Type B pancreatic cell (in vitro differentiated cells): ENCODE data around the gene COMMD3. TPM values are rescaled to one million over a fixed set of nuclear protein-coding genes. Genes with fewer than 3 reads are reported as not detected.
"Not testable (repeated sequence)": the region's sequence is repeated elsewhere in the genome, so short reads cannot be mapped to it uniquely, and the experiment has no call there.

ENCODE experiments used
- DNase-seq: peaks from one replicate; pipeline ENCODE4 v3.0.0; 2021; ENCODE audit warnings: mixed read lengths; ENCODE audit not compliant: unreplicated experiment; ENCODE audit errors: extremely low spot score
- H3K27ac Mint-ChIP-seq: 2 replicates; pipeline ENCODE4 v1.8.0; 2021; ENCODE audit warnings: mild to moderate bottlenecking, mixed read lengths
- H3K27me3 Mint-ChIP-seq: 2 replicates; pipeline ENCODE4 v1.8.0; 2021; ENCODE audit warnings: mixed read lengths
- H3K36me3 Mint-ChIP-seq: 2 replicates; pipeline ENCODE4 v1.8.0; 2021; ENCODE audit warnings: mixed read lengths
- H3K4me1 Mint-ChIP-seq: one replicate; pipeline ENCODE4 v1.8.0; 2021; ENCODE audit warnings: mixed read lengths; ENCODE audit not compliant: unreplicated experiment
- H3K4me3 Mint-ChIP-seq: 2 replicates; pipeline ENCODE4 v1.8.0; 2021; ENCODE audit warnings: mild to moderate bottlenecking, mixed read lengths
- H3K9me3 Mint-ChIP-seq: 2 replicates; pipeline ENCODE4 v1.8.0; 2021; ENCODE audit warnings: mixed read lengths
- CTCF ChIP-seq: fragments of 200-600 bp; sonication (generic); conservative IDR thresholded peaks from 2 replicates; pipeline ENCODE4 v1.5.0; 2021; ENCODE audit warnings: antibody characterized with exemption, mild to moderate bottlenecking
- total RNA-seq: library from RNA; stranded (reverse); gene quantifications from 2 replicates; pipeline ENCODE4 v1.2.1, GENCODE V29; 2021; ENCODE audit warnings: low replicate concordance

The COMMD3 gene
- total RNA-seq, 1 donor from 2014 or later = 42.5 TPM

GRCh38 chr10:22308390-22308789, 7.8 kb upstream of the COMMD3 start:
- H3K27me3 Mint-ChIP-seq = peaks cover 26% of the 10 kb centered on the region
- no peaks in the 10 kb centered on the region for H3K4me1 Mint-ChIP-seq
- H3K4me3 Mint-ChIP-seq = no peak overlapping the region
- H3K36me3 Mint-ChIP-seq = no peaks in the 10 kb centered on the region
- no peak overlapping the region for H3K27ac Mint-ChIP-seq
- DNase-seq = no peak
- no peaks in the 10 kb centered on the region for H3K9me3 Mint-ChIP-seq
- TF ChIP-seq CTCF = no peak

- no peaks in the 10 kb centered on the region for H3K4me1 Mint-ChIP-seq
- H3K27me3 Mint-ChIP-seq = peaks cover 26% of the 10 kb centered on the region
- no peak overlapping the region for H3K27ac Mint-ChIP-seq
- no peaks in the 10 kb centered on the region for H3K36me3 Mint-ChIP-seq
- TF ChIP-seq CTCF = no peak
- no peak overlapping the region for H3K4me3 Mint-ChIP-seq
- no peak for DNase-seq
- no peaks in the 10 kb centered on the region for H3K9me3 Mint-ChIP-seq
Observed at GRCh38 chr10:22309180-22310000, 6.8 kb upstream of the COMMD3 start.

GRCh38 chr10:22310012-22310411, 6.2 kb upstream of the COMMD3 start:
- H3K36me3 Mint-ChIP-seq, DNase-seq, H3K4me3 Mint-ChIP-seq, H3K4me1 Mint-ChIP-seq, H3K9me3 Mint-ChIP-seq, H3K27ac Mint-ChIP-seq: not testable (repeated sequence)
- H3K27me3 Mint-ChIP-seq = peaks cover 31% of the 10 kb centered on the region

GRCh38 chr10:22310928-22311327, 5.3 kb upstream of the COMMD3 start:
- Mint-ChIP-seq H3K36me3 (no peaks in the 10 kb centered on the region), H3K9me3 (no peaks in the 10 kb centered on the region), H3K4me1 (peaks cover 9% of the 10 kb centered on the region), H3K27ac (no peak overlapping the region), H3K4me3 (no peak overlapping the region), H3K27me3 (peaks cover 40% of the 10 kb centered on the region)
- DNase-seq = no peak
- no peak for TF ChIP-seq CTCF

GRCh38 chr10:22314852-22315251, 1.3 kb upstream of the COMMD3 start:
- peaks cover 54% of the 10 kb centered on the region for H3K27me3 Mint-ChIP-seq
- peaks cover 29% of the 10 kb centered on the region for H3K4me1 Mint-ChIP-seq
- DNase-seq = no peak
- no peaks in the 10 kb centered on the region for H3K36me3 Mint-ChIP-seq
- TF ChIP-seq CTCF = no peak
- no peaks in the 10 kb centered on the region for H3K9me3 Mint-ChIP-seq
- H3K4me3 Mint-ChIP-seq = peak overlapping the region; percentile 93
- H3K27ac Mint-ChIP-seq = no peak overlapping the region

- peaks cover 4% of the 10 kb centered on the region for H3K36me3 Mint-ChIP-seq
- peak overlapping the region; percentile 93 for H3K4me3 Mint-ChIP-seq
- peak overlapping the region; percentile 95 for H3K27ac Mint-ChIP-seq
- peak; percentile 73 for DNase-seq
- H3K9me3 Mint-ChIP-seq = no peaks in the 10 kb centered on the region
- H3K27me3 Mint-ChIP-seq = peaks cover 57% of the 10 kb centered on the region
- TF ChIP-seq CTCF = no peak
- H3K4me1 Mint-ChIP-seq = peaks cover 33% of the 10 kb centered on the region
Observed at GRCh38 chr10:22315455-22316285, 518 bp upstream of the COMMD3 start.
